ENCODE measurements around the gene RAB35.

RAB35 gene

DNA sequence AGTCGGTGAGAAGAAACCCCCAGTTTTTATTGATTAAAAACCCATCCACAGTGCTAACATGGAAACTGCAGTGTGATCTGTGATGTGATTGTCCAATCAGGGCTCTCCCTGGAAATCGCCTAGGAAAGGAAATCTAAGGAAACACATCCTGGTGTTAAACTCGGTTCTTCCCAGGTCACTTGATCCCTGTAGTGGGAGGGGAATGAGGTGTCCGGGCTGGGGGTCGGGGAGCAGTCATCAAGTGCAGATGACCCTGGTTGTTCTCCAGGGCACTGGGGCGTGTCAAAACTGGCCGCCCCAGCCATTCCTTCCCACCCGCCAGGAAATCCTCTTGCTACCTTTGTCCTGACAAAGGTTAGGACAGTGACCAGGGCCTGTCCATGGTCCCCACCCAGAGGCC, 20.8 kb downstream of the RAB35 start:
- H3K27ac ChIP-seq (ENCODE audit: low read depth, low read length), result no peak overlapping the region
- no peaks in the 10 kb centered on the region; the same call in 1 of the 2 replicates for H4K20me1 ChIP-seq (ENCODE audit: low read depth, low read length)
- H3K36me3 ChIP-seq (ENCODE audit: low read length), result no peaks in the 10 kb centered on the region
- H3K27me3 ChIP-seq (ENCODE audit: low read length), result no peaks in the 10 kb centered on the region
- H3K9me3 ChIP-seq (ENCODE audit: insufficient read depth, low read length), result no peaks in the 10 kb centered on the region
- no peak overlapping the region for H3K4me2 ChIP-seq (ENCODE audit: low read depth, low read length, poor library complexity, severe bottlenecking)
- H3K9ac ChIP-seq (ENCODE audit: low read length), result no peak overlapping the region
- peaks cover 16% of the 10 kb centered on the region for H3K79me2 ChIP-seq (ENCODE audit: insufficient read depth, low read length)
- TF ChIP-seq, protein P1, sequence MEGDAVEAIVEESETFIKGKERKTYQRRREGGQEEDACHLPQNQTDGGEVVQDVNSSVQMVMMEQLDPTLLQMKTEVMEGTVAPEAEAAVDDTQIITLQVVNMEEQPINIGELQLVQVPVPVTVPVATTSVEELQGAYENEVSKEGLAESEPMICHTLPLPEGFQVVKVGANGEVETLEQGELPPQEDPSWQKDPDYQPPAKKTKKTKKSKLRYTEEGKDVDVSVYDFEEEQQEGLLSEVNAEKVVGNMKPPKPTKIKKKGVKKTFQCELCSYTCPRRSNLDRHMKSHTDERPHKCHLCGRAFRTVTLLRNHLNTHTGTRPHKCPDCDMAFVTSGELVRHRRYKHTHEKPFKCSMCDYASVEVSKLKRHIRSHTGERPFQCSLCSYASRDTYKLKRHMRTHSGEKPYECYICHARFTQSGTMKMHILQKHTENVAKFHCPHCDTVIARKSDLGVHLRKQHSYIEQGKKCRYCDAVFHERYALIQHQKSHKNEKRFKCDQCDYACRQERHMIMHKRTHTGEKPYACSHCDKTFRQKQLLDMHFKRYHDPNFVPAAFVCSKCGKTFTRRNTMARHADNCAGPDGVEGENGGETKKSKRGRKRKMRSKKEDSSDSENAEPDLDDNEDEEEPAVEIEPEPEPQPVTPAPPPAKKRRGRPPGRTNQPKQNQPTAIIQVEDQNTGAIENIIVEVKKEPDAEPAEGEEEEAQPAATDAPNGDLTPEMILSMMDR (IDR thresholded peaks at IDR 0.05; ENCODE audit: insufficient read depth, low read length, poor library complexity, severe bottlenecking), result no peak
- no peak for TF ChIP-seq EZH2phosphoT487 (conservative IDR thresholded peaks at IDR 0.05; ENCODE audit: low read length)
- H3F3A ChIP-seq (ENCODE audit: insufficient read depth), result no peaks in the 10 kb centered on the region
- H3K4me3 ChIP-seq (ENCODE audit: insufficient read depth, low read length, poor library complexity, severe bottlenecking), result no peak overlapping the region
- H3K9me2 ChIP-seq (replicated peaks; ENCODE audit: insufficient read depth, low read length), result no peaks in the 10 kb centered on the region
- H2AFZ ChIP-seq (ENCODE audit: low read depth, low read length, severe bottlenecking), result no peak overlapping the region

DNA sequence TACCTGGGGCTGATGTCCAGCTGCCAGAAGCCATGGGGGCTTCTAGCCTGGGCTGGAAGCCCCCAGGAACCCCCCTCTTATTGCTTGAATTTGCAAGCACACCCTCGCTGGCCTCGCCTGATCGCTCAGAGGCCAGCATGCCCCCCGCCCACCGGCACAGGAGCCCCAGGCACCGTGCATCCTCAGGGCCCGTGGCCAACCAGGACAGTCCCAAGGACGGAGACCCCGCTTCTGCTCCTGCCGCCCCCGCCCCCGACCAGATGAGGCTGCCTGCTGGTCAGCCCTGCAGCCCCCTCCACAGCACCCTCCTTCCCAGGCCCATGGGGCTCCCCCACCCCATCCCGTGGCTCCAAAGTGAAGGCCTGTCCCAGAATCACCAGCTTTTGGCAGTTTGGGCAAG, 21.2 kb downstream of the RAB35 start:
- Histone ChIP-seq H3K27ac (ENCODE audit: low read depth, low read length) (no peak overlapping the region), H4K20me1 (ENCODE audit: low read depth, low read length) (no peaks in the 10 kb centered on the region; the same call in 1 of the 2 replicates), H2AFZ (ENCODE audit: low read depth, low read length, severe bottlenecking) (no peak overlapping the region), H3K4me2 (ENCODE audit: low read depth, low read length, poor library complexity, severe bottlenecking) (no peak overlapping the region), H3K9ac (ENCODE audit: low read length) (no peak overlapping the region), H3K9me2 (replicated peaks; ENCODE audit: insufficient read depth, low read length) (no peaks in the 10 kb centered on the region), H3K79me2 (ENCODE audit: insufficient read depth, low read length) (peaks cover 12% of the 10 kb centered on the region), H3K36me3 (ENCODE audit: low read length) (no peaks in the 10 kb centered on the region), H3K9me3 (ENCODE audit: insufficient read depth, low read length) (no peaks in the 10 kb centered on the region), H3F3A (ENCODE audit: insufficient read depth) (no peaks in the 10 kb centered on the region), H3K27me3 (ENCODE audit: low read length) (no peaks in the 10 kb centered on the region), H3K4me3 (ENCODE audit: insufficient read depth, low read length, poor library complexity, severe bottlenecking) (no peak overlapping the region)
- TF ChIP-seq EZH2phosphoT487 (conservative IDR thresholded peaks at IDR 0.05; ENCODE audit: low read length), result no peak
- TF ChIP-seq, protein P1 (IDR thresholded peaks at IDR 0.05; ENCODE audit: insufficient read depth, low read length, poor library complexity, severe bottlenecking), result no peak

DNA sequence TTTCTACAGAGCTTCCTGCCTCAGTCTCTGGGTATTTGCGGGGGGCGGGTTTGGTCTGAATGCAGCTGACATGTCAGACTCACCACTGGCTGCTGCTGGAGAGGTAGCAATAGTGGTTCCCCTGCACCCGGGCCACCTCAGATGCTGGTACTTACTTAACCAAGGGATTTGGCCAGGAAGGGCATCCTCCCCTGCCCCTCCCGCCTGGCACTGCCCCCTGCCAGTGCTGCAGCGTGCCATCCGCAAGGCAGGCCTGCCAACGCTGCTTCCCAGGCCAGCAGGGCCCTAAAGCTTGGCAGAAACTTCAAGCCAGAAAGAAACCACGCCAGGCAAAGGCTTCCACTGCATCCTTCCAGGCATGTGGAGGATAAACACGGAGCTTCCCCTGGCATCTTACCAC, 22.1 kb downstream of the RAB35 start:
- Histone ChIP-seq H4K20me1 (ENCODE audit: low read depth, low read length) (no peaks in the 10 kb centered on the region; the same call in 1 of the 2 replicates), H3K79me2 (ENCODE audit: insufficient read depth, low read length) (peaks cover 4% of the 10 kb centered on the region; the same call in 1 of the 2 replicates), H2AFZ (ENCODE audit: low read depth, low read length, severe bottlenecking) (no peak overlapping the region), H3K27ac (ENCODE audit: low read depth, low read length) (no peak overlapping the region), H3K9ac (ENCODE audit: low read length) (no peak overlapping the region), H3K9me3 (ENCODE audit: insufficient read depth, low read length) (no peaks in the 10 kb centered on the region), H3K4me3 (ENCODE audit: insufficient read depth, low read length, poor library complexity, severe bottlenecking) (no peak overlapping the region), H3F3A (ENCODE audit: insufficient read depth) (no peaks in the 10 kb centered on the region), H3K9me2 (replicated peaks; ENCODE audit: insufficient read depth, low read length) (no peaks in the 10 kb centered on the region), H3K4me2 (ENCODE audit: low read depth, low read length, poor library complexity, severe bottlenecking) (no peak overlapping the region), H3K27me3 (ENCODE audit: low read length) (no peaks in the 10 kb centered on the region), H3K36me3 (ENCODE audit: low read length) (no peaks in the 10 kb centered on the region)
- no peak for TF ChIP-seq EZH2phosphoT487 (conservative IDR thresholded peaks at IDR 0.05; ENCODE audit: low read length)
- TF ChIP-seq, protein P1 (IDR thresholded peaks at IDR 0.05; ENCODE audit: insufficient read depth, low read length, poor library complexity, severe bottlenecking), result no peak
